Fibroblast of lung (primary cell): ENCODE measurements around the gene DPP10. TPM values are rescaled to one million over a fixed set of nuclear protein-coding genes. Genes with fewer than 3 reads are reported as not detected.

Experiments used
- DNase-seq, 2 donors: peaks; one replicate each; pipeline versions ENCODE4 v3.0.0 to v3.0.0-alpha.2; 2010; ENCODE audit warnings: low read depth in 2 of 2
- H2AFZ ChIP-seq: 2 replicates; pipeline ENCODE4 v1.5.1; 2012; ENCODE audit warnings: low read length, control low read depth, inconsistent platforms
- H3K27ac ChIP-seq: 2 replicates; pipeline ENCODE4 v1.5.1; 2011; ENCODE audit warnings: low read length, control low read depth; ENCODE audit not compliant: insufficient read depth
- H3K27me3 ChIP-seq: 2 replicates; pipeline ENCODE4 v1.5.1; 2011; ENCODE audit warnings: mild to moderate bottlenecking, low read length; ENCODE audit not compliant: control insufficient read depth, insufficient read depth
- H3K36me3 ChIP-seq: 2 replicates; pipeline ENCODE4 v1.5.1; 2011; ENCODE audit warnings: low read length; ENCODE audit not compliant: control insufficient read depth, insufficient read depth
- H3K4me1 ChIP-seq: 2 replicates; pipeline ENCODE4 v1.5.1; 2011; ENCODE audit warnings: low read length; ENCODE audit not compliant: control insufficient read depth, insufficient read depth; ENCODE audit errors: extremely low read depth
- H3K4me2 ChIP-seq: 2 replicates; pipeline ENCODE4 v1.5.1; 2011; ENCODE audit warnings: low read length, control low read depth; ENCODE audit not compliant: insufficient read depth; ENCODE audit errors: extremely low read depth
- H3K4me3 ChIP-seq, 4 experiments: fragments of 200-600 bp in 1 of 4; sonication (generic) in 1 of 4; replicated peaks in 1 of 4; 2 replicates each; pipeline ENCODE4 v1.5.1; 2011 to 2016; ENCODE audit warnings: low read length in 4 of 4, low read depth in 3 of 4, mild to moderate bottlenecking in 3 of 4, control low read depth in 2 of 4, inconsistent platforms in 1 of 4, mixed read lengths in 1 of 4; ENCODE audit not compliant: insufficient read depth in 1 of 4; ENCODE audit errors: control extremely low read depth in 1 of 4
- H3K79me2 ChIP-seq: 2 replicates; pipeline ENCODE4 v1.5.1; 2012; ENCODE audit warnings: mild to moderate bottlenecking, low read length, inconsistent platforms; ENCODE audit not compliant: control insufficient read depth, insufficient read depth
- H3K9ac ChIP-seq: 2 replicates; pipeline ENCODE4 v1.5.1; 2011; ENCODE audit warnings: mild to moderate bottlenecking, low read length, control low read depth; ENCODE audit not compliant: insufficient read depth
- H3K9me3 ChIP-seq: 2 replicates; pipeline ENCODE4 v1.5.1; 2012; ENCODE audit warnings: low read depth, low read length; ENCODE audit not compliant: control insufficient read depth, insufficient read depth
- H4K20me1 ChIP-seq: 2 replicates; pipeline ENCODE4 v1.5.1; 2011; ENCODE audit warnings: low read length; ENCODE audit not compliant: control insufficient read depth, insufficient read depth; ENCODE audit errors: extremely low read depth
- CTCF ChIP-seq, 2 donors: IDR thresholded peaks in 1 of 2; conservative IDR thresholded peaks in 1 of 2; 1 replicate in 1 of 2; 2 replicates in 1 of 2; pipeline ENCODE4 v1.5.1; 2011 to 2012; ENCODE audit warnings: low read length in 2 of 2, control low read depth in 1 of 2, inconsistent platforms in 1 of 2, low read depth in 1 of 2, mild to moderate bottlenecking in 1 of 2
- EZH2 ChIP-seq: IDR thresholded peaks from 2 replicates; pipeline ENCODE4 v1.5.1; 2012; ENCODE audit warnings: low read length, control low read depth, mild to moderate bottlenecking; ENCODE audit errors: missing control alignments
- polyA plus RNA-seq, 2 donors: library from polyadenylated mRNA; depleted of rRNA in 1 of 2; stranded (reverse) in 1 of 2; unstranded in 1 of 2; fragments of >200 nt; gene quantifications; 2 replicates each; pipeline ENCODE4 v1.2.1, GENCODE V29; 2011 to 2012; ENCODE audit warnings: missing spikeins in 1 of 2
- total RNA-seq: library from RNA; depleted of rRNA; stranded (reverse); fragments of >200 nt; gene quantifications from 2 replicates; pipeline ENCODE4 v1.2.1, GENCODE V29; 2014

Gene DPP10
- total and polyA plus RNA-seq, 2 donors (not counting 1 experiment from before 2014, with no cell fraction given): not detected

GRCh38 chr2:114488841-114489530, 46.5 kb downstream of the DPP10 start:
- Histone ChIP-seq H3K9ac (no peak overlapping the region), H2AFZ (no peak overlapping the region), H4K20me1 (no peaks in the 10 kb centered on the region), H3K9me3 (no peaks in the 10 kb centered on the region), H3K4me1 (no peaks in the 10 kb centered on the region), H3K27me3 (no peaks in the 10 kb centered on the region), H3K4me2 (no peak overlapping the region), H3K36me3 (no peaks in the 10 kb centered on the region), H3K79me2 (no peaks in the 10 kb centered on the region), H3K27ac (no peak overlapping the region), H3K4me3 (no peak overlapping the region)
- DNase-seq: peak in 1 of 2 donors; percentile 1
- TF ChIP-seq EZH2: no peak
- no peak for TF ChIP-seq CTCF (conservative IDR thresholded peaks at IDR 0.05 in 1 of 2, IDR thresholded peaks at IDR 0.05 in 1 of 2; ENCODE audit: low read depth in 1 of 2, low read length in 2 of 2)

GRCh38 chr2:114495046-114495445, 52.6 kb downstream of the DPP10 start:
- H3K79me2 ChIP-seq: no peaks in the 10 kb centered on the region
- no peaks in the 10 kb centered on the region for H3K36me3 ChIP-seq
- H3K4me2 ChIP-seq: no peak overlapping the region
- H3K9ac ChIP-seq: no peak overlapping the region
- H3K27me3 ChIP-seq: no peaks in the 10 kb centered on the region
- H3K4me1 ChIP-seq: no peaks in the 10 kb centered on the region
- DNase-seq: no peak
- no peak overlapping the region for H3K27ac ChIP-seq
- no peak for TF ChIP-seq EZH2
- no peak for TF ChIP-seq CTCF (conservative IDR thresholded peaks at IDR 0.05 in 1 of 2, IDR thresholded peaks at IDR 0.05 in 1 of 2; ENCODE audit: low read depth in 1 of 2, low read length in 2 of 2)
- no peaks in the 10 kb centered on the region for H4K20me1 ChIP-seq
- H2AFZ ChIP-seq: no peak overlapping the region
- no peak overlapping the region for H3K4me3 ChIP-seq
- H3K9me3 ChIP-seq: no peaks in the 10 kb centered on the region

GRCh38 chr2:114496959-114497358, 54.5 kb downstream of the DPP10 start:
- Histone ChIP-seq H3K27me3 (no peaks in the 10 kb centered on the region), H2AFZ (no peak overlapping the region), H3K9ac (no peak overlapping the region), H3K4me3 (no peak overlapping the region), H3K79me2 (no peaks in the 10 kb centered on the region), H3K4me2 (no peak overlapping the region), H3K27ac (no peak overlapping the region), H3K36me3 (no peaks in the 10 kb centered on the region), H3K4me1 (no peaks in the 10 kb centered on the region), H4K20me1 (no peaks in the 10 kb centered on the region), H3K9me3 (no peaks in the 10 kb centered on the region)
- DNase-seq: no peak
- no peak for TF ChIP-seq CTCF (conservative IDR thresholded peaks at IDR 0.05 in 1 of 2, IDR thresholded peaks at IDR 0.05 in 1 of 2; ENCODE audit: low read depth in 1 of 2, low read length in 2 of 2)
- TF ChIP-seq EZH2: no peak
